DOHH2 (cell line): ENCODE results near the gene CNST.

Experiments
- CTCF ChIP-seq: fragments of 200-600 bp; sonication (generic); IDR thresholded peaks from one replicate; pipeline ENCODE4 v1.5.1; 2014; ENCODE audit warnings: antibody characterized with exemption, mild to moderate bottlenecking, low read depth, low read length; ENCODE audit not compliant: poor library complexity, severe bottlenecking
- EZH2phosphoT487 ChIP-seq: fragments of 200-600 bp; sonication (generic); IDR thresholded peaks from 2 replicates; pipeline ENCODE4 v1.6.1; 2017; ENCODE audit warnings: borderline replicate concordance, mild to moderate bottlenecking, antibody characterized with exemption, low read length, moderate library complexity, mixed read lengths

GRCh38 chr1:246640747-246641146, 74.5 kb downstream of the CNST start:
- no peak for TF ChIP-seq CTCF
- TF ChIP-seq EZH2phosphoT487 = no peak
